Measurements from ENCODE around the gene DOK5. TPM values are rescaled to one million over a fixed set of nuclear protein-coding genes. Genes with fewer than 3 reads are reported as not detected.

DOK5 gene
- total and polyA plus RNA-seq, 2 of the 4 experiments (the other 2 are of a cell fraction): 2.8 to 3.9 TPM

GRCh38 chr20:54620611-54621010 is 145.2 kb downstream of the DOK5 start:
- no peaks in the 10 kb centered on the region; the same call in 1 of the 2 replicates for H3K4me1 ChIP-seq (ENCODE audit: control insufficient read depth, insufficient read depth, low read length)
- H2AFZ ChIP-seq (replicated peaks; ENCODE audit: low read length, poor library complexity): no peak overlapping the region
- POLR2A ChIA-PET (ENCODE audit: unreplicated experiment): no interaction called here
- H4K20me1 ChIP-seq (ENCODE audit: insufficient read depth, low read length): no peaks in the 10 kb centered on the region
- no peak overlapping the region for H2BK20ac ChIP-seq (ENCODE audit: low read depth, low read length)
- no peaks in the 10 kb centered on the region for H3K27me3 ChIP-seq (ENCODE audit: control insufficient read depth, insufficient read depth, low read length)
- no peaks in the 10 kb centered on the region for H3K9me3 ChIP-seq (ENCODE audit: control insufficient read depth, insufficient read depth, low read length)
- no TSS peak for BruUV-seq (replicated peaks)
- WGBS, 2 experiments (ENCODE audit: extremely low coverage in 2 of 2, insufficient read length in 1 of 2): no CpG with 5 or more reads among the region's 5 CpGs
- no peak overlapping the region for H3K27ac ChIP-seq (ENCODE audit: insufficient read depth, low read length)
- no peak for DNase-seq
- H3K18ac ChIP-seq (ENCODE audit: low read depth, low read length): no peak overlapping the region
- H3K9ac ChIP-seq (ENCODE audit: low read depth, low read length): no peak overlapping the region
- no peak for TF ChIP-seq RCOR1 (IDR thresholded peaks at IDR 0.05; ENCODE audit: insufficient replicate concordance, low read length)
- no peak for TF ChIP-seq MAZ (IDR thresholded peaks at IDR 0.05; ENCODE audit: borderline replicate concordance, low read depth, low read length)
- no peak for TF ChIP-seq CTCF (conservative IDR thresholded peaks at IDR 0.05; ENCODE audit: low read depth, low read length)
- TF ChIP-seq FOS (IDR thresholded peaks at IDR 0.05; ENCODE audit: low read depth, low read length): no peak
- no peak for TF ChIP-seq MAFK (IDR thresholded peaks at IDR 0.05; ENCODE audit: low read depth, low read length)
- no peak for TF ChIP-seq BHLHE40 (IDR thresholded peaks at IDR 0.05; ENCODE audit: low read depth, low read length)
- TF ChIP-seq USF2 (IDR thresholded peaks at IDR 0.05; ENCODE audit: low read depth, low read length): no peak
- no peak for TF ChIP-seq SMC3 (IDR thresholded peaks at IDR 0.05; ENCODE audit: low read depth, low read length)
- no peak for TF ChIP-seq RAD21 (IDR thresholded peaks at IDR 0.05; ENCODE audit: low read length)
- TF ChIP-seq NFE2L2 (IDR thresholded peaks at IDR 0.05; ENCODE audit: low read depth, low read length): no peak
- TF ChIP-seq RFX5 (IDR thresholded peaks at IDR 0.05; ENCODE audit: low read depth, low read length): no peak
- no peak for TF ChIP-seq ELK1 (IDR thresholded peaks at IDR 0.05; ENCODE audit: borderline replicate concordance, low read depth, low read length)
- no peak for TF ChIP-seq POLR2A (IDR thresholded peaks at IDR 0.05; ENCODE audit: low read depth, low read length)
- no peak for TF ChIP-seq MXI1 (IDR thresholded peaks at IDR 0.05; ENCODE audit: borderline replicate concordance, low read depth, low read length)
- no peak for TF ChIP-seq CHD1 (IDR thresholded peaks at IDR 0.05; ENCODE audit: low read depth, low read length)
- no peak for TF ChIP-seq CEBPB (IDR thresholded peaks at IDR 0.05; ENCODE audit: low read depth, low read length)
- H3K14ac ChIP-seq (replicated peaks; ENCODE audit: low read depth, low read length): no peak overlapping the region
- H3K56ac ChIP-seq (ENCODE audit: extremely low read depth, insufficient read depth, low read length): no peak overlapping the region
- no peak overlapping the region for H2AK5ac ChIP-seq (ENCODE audit: low read depth, low read length)
- H3K36me3 ChIP-seq (ENCODE audit: control insufficient read depth, insufficient read depth, low read length): no peaks in the 10 kb centered on the region
- intact Hi-C loops (cut with micrococcal nuclease): no loop called here
- no peak overlapping the region for H3K4ac ChIP-seq (ENCODE audit: low read depth, low read length)
- H2BK5ac ChIP-seq (ENCODE audit: low read depth, low read length, poor library complexity, severe bottlenecking): no peak overlapping the region
- CTCF ChIA-PET: interaction anchor here (0.7 kb wide), 1 partner anchor 1636 kb away, joined by 3 read pairs; no protein-coding TSS in a partner anchor
- dilution Hi-C loops (cut with HindIII; ENCODE audit: low sequenced_read_pairs, unreplicated experiment): no loop called here
- no peak overlapping the region for H4K5ac ChIP-seq (ENCODE audit: low read depth, low read length)
- ATAC-seq (ENCODE audit: low read depth): no peak
- no peaks in the 10 kb centered on the region for H3K9me1 ChIP-seq (ENCODE audit: insufficient read depth, low read length)
- in situ Hi-C loops (cut with MboI; ENCODE audit: low sequenced_read_pairs): no loop called here
- no peak overlapping the region for H2BK15ac ChIP-seq (ENCODE audit: low read depth, low read length)
- H3K4me2 ChIP-seq (ENCODE audit: low read depth, low read length): no peak overlapping the region
- no peak overlapping the region for H4K8ac ChIP-seq (ENCODE audit: low read depth in 2 of 2, low read length in 2 of 2)
- H3K79me1 ChIP-seq (ENCODE audit: low read depth in 1 of 2, low read length in 2 of 2): no peaks in the 10 kb centered on the region
- no peak overlapping the region for H3K23ac ChIP-seq (ENCODE audit: low read depth, low read length)
- no peak overlapping the region for H3K4me3 ChIP-seq (ENCODE audit: insufficient read depth, low read depth, low read length)
- no peak overlapping the region for H2BK120ac ChIP-seq (ENCODE audit: low read depth, low read length)
- H4K91ac ChIP-seq (ENCODE audit: insufficient read depth, low read depth, low read length): no peak overlapping the region
- H2AK9ac ChIP-seq (replicated peaks; ENCODE audit: low read depth, low read length, poor library complexity): no peak overlapping the region
